ENCODE results near the gene CDKN2AIP. TPM values are rescaled to one million over a fixed set of nuclear protein-coding genes. Genes with fewer than 3 reads are reported as not detected.
"Not testable (repeated sequence)": the region's sequence is repeated elsewhere in the genome, so short reads cannot be mapped to it uniquely, and the experiment has no call there.

CDKN2AIP gene
- total RNA-seq, 2 experiments from 2014 or later = 27.7 to 29.7 TPM

DNA sequence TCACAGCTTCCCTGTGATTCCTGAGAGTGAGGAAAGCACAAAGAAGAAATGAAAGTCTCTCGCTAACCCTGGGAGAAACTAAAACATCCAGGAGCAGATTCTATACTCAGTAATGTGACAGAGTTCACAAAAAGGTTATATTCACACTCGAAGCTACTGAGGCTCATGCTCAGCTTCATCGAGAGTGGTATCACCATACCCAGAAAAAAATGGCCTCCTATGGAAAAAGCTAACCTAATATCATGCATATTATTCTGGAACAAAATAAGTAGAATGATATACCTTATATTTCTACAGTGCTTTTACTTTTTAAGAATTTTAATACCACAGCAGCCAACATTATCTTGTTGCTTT is 13.5 kb upstream of the CDKN2AIP start:
- peak overlapping the region; percentile 66 for H3K27ac Mint-ChIP-seq
- H3K4me3 Mint-ChIP-seq = no peak overlapping the region
- H3K4me1 Mint-ChIP-seq = peaks cover 32% of the 10 kb centered on the region
- no peak for DNase-seq
- no peaks in the 10 kb centered on the region for H3K36me3 Mint-ChIP-seq
- no peaks in the 10 kb centered on the region for H3K27me3 Mint-ChIP-seq
- peaks cover 3% of the 10 kb centered on the region for H3K9me3 Mint-ChIP-seq

DNA sequence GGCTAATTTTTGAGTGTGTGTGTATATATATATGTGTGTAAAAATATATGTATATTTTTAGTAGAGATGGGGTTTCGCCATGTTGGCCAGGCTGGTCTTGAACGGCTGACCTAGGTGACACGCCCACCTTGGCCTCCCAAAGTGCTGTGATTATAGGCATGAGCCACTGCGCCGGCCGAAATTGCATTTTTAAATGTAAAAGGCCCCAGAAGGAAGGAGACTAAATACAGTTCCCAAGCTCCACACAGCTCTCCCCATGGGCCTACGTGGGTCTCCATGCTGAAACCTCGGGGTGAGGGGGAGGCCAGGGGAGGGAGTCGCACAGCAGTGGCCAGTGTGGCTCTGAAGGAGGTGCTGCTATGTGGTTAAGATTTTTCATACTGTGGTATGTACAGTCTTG is 12.8 kb upstream of the CDKN2AIP start:
- H3K36me3 Mint-ChIP-seq = no peaks in the 10 kb centered on the region
- no peak for DNase-seq
- H3K4me3 Mint-ChIP-seq = no peak overlapping the region
- peaks cover 29% of the 10 kb centered on the region for H3K4me1 Mint-ChIP-seq
- no peaks in the 10 kb centered on the region for H3K27me3 Mint-ChIP-seq
- H3K27ac Mint-ChIP-seq = no peak overlapping the region
- peaks cover 3% of the 10 kb centered on the region for H3K9me3 Mint-ChIP-seq

DNA sequence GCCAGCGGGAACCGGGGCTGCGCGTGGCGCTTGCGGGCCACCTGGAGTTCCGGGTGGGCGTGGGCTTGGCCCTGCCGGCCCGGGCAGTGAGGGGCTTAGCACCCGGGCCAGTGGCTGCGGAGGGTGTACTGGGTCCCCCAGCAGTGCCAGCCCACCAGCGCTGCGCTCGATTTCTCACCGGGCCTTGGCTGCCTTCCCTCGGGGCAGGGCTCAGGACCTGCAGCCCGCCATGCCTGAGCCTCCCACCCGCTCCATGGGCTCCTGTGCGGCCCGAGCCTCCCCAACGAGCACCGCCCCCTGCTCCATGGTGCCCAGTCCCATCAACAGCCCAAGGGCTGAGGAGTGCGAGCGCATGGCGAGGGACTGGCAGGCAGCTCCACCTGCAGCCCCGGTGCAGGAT is 11.3 kb upstream of the CDKN2AIP start:
- H3K27ac Mint-ChIP-seq, H3K27me3 Mint-ChIP-seq, H3K36me3 Mint-ChIP-seq: not testable (repeated sequence)

DNA sequence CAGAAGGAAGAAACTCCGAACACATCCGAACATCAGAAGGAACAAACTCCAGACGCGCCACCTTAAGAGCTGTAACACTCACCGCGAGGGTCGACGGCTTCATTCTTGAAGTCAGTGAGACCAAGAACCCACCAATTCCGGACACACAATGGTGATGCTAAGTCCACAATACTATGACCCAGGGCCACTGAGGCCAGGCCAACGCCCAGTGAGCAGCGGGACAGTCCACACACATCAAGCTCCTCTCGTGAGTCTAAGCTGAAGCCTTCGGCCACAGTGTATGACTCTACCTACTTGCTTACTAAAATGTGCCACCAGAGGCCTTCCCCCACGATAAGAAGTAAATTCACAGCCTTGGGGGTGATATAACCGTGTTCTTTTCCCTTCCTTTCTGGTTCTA is 10.2 kb upstream of the CDKN2AIP start:
- DNase-seq = no peak
- Mint-ChIP-seq H3K36me3 (no peaks in the 10 kb centered on the region), H3K4me3 (no peak overlapping the region), H3K27ac (no peak overlapping the region), H3K4me1 (peaks cover 27% of the 10 kb centered on the region), H3K27me3 (no peaks in the 10 kb centered on the region), H3K9me3 (peaks cover 3% of the 10 kb centered on the region)

More for the DNA sequence above, 11.3 kb upstream of the CDKN2AIP start:
- H3K9me3 Mint-ChIP-seq, DNase-seq, H3K4me3 Mint-ChIP-seq: not testable (repeated sequence)
- H3K4me1 Mint-ChIP-seq = peaks cover 25% of the 10 kb centered on the region

DNA sequence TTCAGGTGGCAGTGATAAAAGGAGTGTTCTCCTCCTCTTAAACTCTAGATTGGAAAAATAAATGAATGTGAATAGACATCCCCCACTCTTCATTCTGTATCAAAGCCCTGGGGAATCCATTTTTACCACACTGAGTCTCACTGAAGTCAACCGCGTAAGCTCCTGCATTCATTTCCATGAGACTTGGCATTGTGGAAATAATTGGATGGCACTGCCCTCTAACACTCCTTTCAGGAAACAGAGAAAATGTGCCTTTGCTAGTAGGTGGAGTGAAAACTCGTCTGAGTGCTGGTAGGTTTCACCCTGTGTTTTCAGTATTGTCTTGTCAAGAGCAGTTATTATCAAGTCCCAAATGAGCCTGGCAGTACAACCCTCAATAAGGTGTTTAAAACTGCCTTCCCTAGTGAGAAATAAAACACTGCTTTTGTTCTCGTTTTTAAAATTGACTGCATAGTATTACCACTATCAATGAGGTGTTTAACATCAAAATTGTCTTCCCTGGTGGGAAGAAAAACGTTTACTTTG is 9.7 kb upstream of the CDKN2AIP start:
- Mint-ChIP-seq H3K4me3 (no peak overlapping the region), H3K4me1 (peaks cover 23% of the 10 kb centered on the region), H3K27ac (no peak overlapping the region), H3K27me3 (no peaks in the 10 kb centered on the region), H3K36me3 (no peaks in the 10 kb centered on the region), H3K9me3 (no peaks in the 10 kb centered on the region)
- no peak for DNase-seq

DNA sequence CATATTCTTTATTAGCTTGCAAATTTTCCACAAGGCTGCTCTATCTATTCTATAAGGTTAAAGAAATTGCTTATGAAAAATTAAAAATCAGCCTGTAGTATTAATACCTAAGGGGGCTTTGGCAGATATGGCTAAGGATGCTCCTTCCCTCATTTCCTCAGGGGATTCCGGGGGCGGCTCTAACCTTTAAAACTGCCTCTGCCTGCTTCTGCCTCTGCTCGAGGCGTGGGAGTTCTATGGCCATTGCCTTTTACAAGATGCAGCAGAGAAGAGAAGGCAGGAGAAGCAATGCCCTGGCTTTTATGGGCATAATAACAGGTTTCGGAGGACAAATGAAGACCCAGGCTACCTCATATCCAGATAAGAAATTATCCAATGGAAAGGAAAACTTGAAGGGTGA is 8.6 kb upstream of the CDKN2AIP start:
- no peak overlapping the region for H3K4me3 Mint-ChIP-seq
- no peak for DNase-seq
- peaks cover 17% of the 10 kb centered on the region for H3K4me1 Mint-ChIP-seq
- H3K36me3 Mint-ChIP-seq = no peaks in the 10 kb centered on the region
- H3K27me3 Mint-ChIP-seq = no peaks in the 10 kb centered on the region
- no peaks in the 10 kb centered on the region for H3K9me3 Mint-ChIP-seq
- no peak overlapping the region for H3K27ac Mint-ChIP-seq

DNA sequence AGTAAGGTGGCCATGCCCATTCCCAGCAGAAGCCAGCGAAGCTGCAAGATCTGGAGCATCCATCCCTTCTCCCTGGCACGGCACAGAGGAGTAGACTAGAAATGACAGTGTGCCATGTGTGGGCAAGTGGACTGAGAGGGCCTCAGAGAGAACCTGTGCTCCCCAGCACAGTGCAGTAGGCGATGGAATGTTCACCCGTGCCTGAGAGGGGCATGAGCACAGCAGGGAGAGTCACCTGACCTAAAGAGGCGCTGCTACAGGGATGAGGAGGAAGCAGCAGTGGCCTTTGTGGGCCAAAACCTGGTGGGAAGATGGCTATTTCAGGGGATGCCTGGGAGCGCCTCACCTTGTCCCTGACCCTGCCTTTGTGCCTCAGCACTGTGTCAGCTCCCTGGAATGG is 8.0 kb upstream of the CDKN2AIP start:
- Mint-ChIP-seq H3K4me3 (no peak overlapping the region), H3K36me3 (no peaks in the 10 kb centered on the region), H3K9me3 (no peaks in the 10 kb centered on the region), H3K27me3 (no peaks in the 10 kb centered on the region), H3K4me1 (peaks cover 11% of the 10 kb centered on the region), H3K27ac (no peak overlapping the region)
- DNase-seq = no peak

DNA sequence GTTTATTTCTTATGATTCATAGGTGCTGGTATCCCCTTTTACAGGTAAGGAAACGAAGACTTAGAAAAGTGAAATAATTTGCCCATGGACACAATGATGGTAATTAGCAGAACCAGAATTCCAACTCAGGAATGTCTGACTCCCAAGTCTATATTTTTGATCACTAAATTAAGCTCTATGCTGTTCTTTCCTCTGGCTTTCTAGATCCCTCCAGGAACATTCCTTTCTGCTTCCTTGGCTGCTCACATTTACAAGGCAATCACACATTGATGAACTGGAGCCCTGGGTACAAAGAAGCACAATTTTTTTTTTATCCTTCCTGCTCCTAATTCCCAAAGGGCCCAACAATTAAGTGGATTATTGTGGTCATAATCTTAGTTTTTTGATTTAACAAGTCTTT is 7.0 kb upstream of the CDKN2AIP start:
- DNase-seq = no peak
- H3K36me3 Mint-ChIP-seq = no peaks in the 10 kb centered on the region
- no peaks in the 10 kb centered on the region for H3K27me3 Mint-ChIP-seq
- H3K9me3 Mint-ChIP-seq = no peaks in the 10 kb centered on the region
- no peak overlapping the region for H3K27ac Mint-ChIP-seq
- no peak overlapping the region for H3K4me3 Mint-ChIP-seq
- H3K4me1 Mint-ChIP-seq = peaks cover 11% of the 10 kb centered on the region

DNA sequence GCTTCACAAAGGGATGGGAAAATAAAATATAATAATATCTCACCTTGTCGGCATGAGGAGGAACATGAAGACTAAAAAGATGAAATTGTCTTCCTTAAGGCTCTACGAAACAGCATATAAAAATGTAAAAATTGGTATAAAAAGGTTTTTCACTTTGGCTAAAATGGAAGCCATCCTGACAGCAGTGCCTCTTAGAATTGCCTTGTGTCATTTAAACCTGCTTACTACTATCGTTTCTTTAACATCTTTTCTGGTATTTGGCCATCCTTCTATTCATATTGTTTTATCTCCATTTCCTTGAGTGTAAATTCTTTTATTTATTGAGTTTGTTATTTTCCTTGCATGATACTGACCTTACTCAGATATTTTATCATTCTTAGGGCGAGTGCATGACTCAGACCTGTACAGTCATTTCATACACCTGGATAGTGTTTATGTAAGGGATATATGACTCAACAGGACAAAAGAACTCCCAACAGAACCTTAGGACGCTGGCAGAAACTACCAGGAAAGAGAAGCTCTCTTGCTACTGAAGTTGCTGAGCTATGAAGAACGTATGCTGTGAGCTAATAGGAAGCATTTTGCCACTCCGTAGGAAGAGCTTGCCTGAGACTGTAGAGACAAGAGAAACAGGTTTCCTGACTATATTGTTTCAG is 5.8 kb upstream of the CDKN2AIP start:
- peaks cover 17% of the 10 kb centered on the region for H3K4me1 Mint-ChIP-seq
- DNase-seq = no peak
- no peaks in the 10 kb centered on the region for H3K9me3 Mint-ChIP-seq
- H3K36me3 Mint-ChIP-seq = no peaks in the 10 kb centered on the region
- H3K27ac Mint-ChIP-seq = no peak overlapping the region
- no peak overlapping the region for H3K4me3 Mint-ChIP-seq
- no peaks in the 10 kb centered on the region for H3K27me3 Mint-ChIP-seq

DNA sequence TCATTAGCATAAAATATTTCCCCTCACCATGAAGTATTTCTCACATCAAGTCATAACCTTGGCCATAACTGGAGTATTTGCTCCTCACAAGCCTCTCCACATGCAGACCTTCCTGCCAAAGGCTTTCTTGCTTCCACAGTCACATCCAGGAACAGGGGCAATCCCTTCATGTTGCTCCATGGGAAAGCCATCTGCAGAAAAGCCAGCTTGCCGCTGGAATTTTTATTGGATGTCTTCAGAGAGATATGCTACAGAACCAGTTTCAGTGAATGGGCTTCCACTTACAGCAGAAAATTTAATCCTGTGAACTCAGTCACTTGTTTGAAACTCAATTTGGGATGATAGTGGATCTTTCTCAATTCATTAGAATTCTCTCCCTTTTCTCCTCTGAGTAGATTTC is 3.2 kb upstream of the CDKN2AIP start:
- peaks cover 15% of the 10 kb centered on the region for H3K4me1 Mint-ChIP-seq
- no peaks in the 10 kb centered on the region for H3K27me3 Mint-ChIP-seq
- DNase-seq = no peak
- H3K9me3 Mint-ChIP-seq = no peaks in the 10 kb centered on the region
- H3K4me3 Mint-ChIP-seq = no peak overlapping the region
- no peak overlapping the region for H3K27ac Mint-ChIP-seq
- H3K36me3 Mint-ChIP-seq = peaks cover 11% of the 10 kb centered on the region

DNA sequence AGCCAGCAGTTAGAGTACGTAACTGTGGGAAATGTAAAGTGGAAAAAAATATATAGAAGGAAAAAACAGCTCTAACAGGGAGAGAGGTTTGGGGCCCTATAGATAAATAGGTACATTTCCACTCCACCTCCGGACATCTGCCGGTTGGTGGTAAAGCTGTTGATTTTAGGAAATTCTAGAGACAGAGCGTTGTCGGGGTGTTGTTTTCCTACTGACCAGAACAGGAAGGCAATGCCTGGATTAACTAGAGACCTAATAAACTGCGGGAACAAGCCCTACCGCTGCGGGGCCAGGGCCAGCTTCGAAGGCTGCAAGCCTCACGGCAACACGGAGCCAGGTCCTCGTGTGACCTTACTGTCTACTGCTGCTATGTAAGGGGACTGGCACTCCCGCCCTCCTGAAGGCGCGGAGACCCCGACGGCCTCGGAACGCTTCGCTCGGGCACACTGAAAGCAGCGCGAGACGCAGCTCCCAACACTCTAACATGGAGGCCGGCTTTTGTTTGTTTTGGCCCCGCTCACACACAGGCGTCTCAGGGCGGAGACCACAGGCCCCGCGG is 702 bp upstream of the CDKN2AIP start:
- H3K36me3 Mint-ChIP-seq = peaks cover 27% of the 10 kb centered on the region
- H3K4me1 Mint-ChIP-seq = peaks cover 31% of the 10 kb centered on the region
- no peaks in the 10 kb centered on the region for H3K9me3 Mint-ChIP-seq
- peak; percentile 55 for DNase-seq
- H3K27me3 Mint-ChIP-seq = no peaks in the 10 kb centered on the region
- peak overlapping the region; percentile 95 for H3K4me3 Mint-ChIP-seq
- peak overlapping the region; percentile 96 for H3K27ac Mint-ChIP-seq

DNA sequence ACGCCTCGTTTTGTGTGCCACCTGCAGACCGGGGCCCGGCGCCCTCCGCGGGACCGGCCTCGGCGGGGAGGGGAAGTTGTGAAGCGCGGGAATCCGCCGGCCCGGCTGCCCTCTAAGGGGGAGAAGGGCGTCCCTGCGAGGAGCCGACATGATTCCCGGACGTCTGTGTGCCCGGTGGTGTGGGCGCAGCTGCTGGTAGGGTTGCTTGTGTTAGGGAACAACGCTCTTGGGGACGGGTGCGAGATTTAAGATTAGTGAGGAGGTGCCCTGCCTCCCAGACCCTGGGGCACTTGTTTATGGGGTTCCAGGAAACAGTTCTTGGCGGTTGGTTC is 627 bp downstream of the CDKN2AIP start:
- H3K4me3 Mint-ChIP-seq = peak overlapping the region; percentile 95
- no peak for DNase-seq
- no peaks in the 10 kb centered on the region for H3K27me3 Mint-ChIP-seq
- peaks cover 36% of the 10 kb centered on the region for H3K36me3 Mint-ChIP-seq
- H3K9me3 Mint-ChIP-seq = no peaks in the 10 kb centered on the region
- H3K4me1 Mint-ChIP-seq = peaks cover 37% of the 10 kb centered on the region
- peak overlapping the region; percentile 96 for H3K27ac Mint-ChIP-seq

DNA sequence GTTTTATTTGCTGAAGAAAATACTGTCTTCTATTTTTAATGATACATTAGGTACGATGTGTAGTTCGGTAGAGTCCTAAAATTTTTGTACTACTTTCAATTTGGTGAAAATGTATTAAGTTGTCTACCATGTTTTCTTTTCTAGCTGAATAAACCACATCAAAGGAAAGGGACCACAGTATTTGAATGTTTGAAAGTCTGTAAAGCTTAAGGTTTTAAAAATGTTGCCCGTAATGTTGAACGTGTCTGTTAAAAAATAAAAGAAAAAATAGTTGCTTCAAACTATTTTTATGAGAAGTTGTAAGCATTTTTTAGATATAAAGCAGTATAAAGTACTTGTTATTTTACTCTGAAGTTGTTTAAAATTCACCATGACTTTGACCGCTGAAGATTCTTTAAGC is 3.2 kb downstream of the CDKN2AIP start:
- Mint-ChIP-seq H3K36me3 (peaks cover 40% of the 10 kb centered on the region), H3K4me1 (peaks cover 37% of the 10 kb centered on the region), H3K4me3 (peak overlapping the region; percentile 95), H3K27ac (no peak overlapping the region), H3K27me3 (no peaks in the 10 kb centered on the region), H3K9me3 (no peaks in the 10 kb centered on the region)
- no peak for DNase-seq

DNA sequence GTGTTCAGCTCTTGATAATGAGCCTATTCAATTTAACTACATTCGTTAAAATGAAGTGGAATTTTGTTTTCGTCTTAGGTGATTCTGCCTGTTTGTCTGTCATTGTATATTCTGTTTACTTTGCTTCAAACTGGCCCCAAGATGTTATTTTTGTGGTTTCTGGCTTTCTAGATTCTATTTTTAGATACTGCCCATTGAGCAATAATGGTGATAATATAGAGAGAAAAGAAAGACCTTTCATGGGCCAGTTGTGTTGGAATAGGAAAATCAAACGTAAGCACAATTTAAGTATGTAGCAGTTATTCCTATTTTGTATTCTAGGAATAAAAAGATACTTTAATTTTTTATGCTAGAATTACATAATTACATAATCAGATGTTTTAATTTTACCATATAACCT is 4.0 kb downstream of the CDKN2AIP start:
- Mint-ChIP-seq H3K36me3 (peaks cover 40% of the 10 kb centered on the region), H3K9me3 (no peaks in the 10 kb centered on the region), H3K4me3 (peak overlapping the region; percentile 60), H3K4me1 (peaks cover 32% of the 10 kb centered on the region), H3K27ac (no peak overlapping the region), H3K27me3 (no peaks in the 10 kb centered on the region)
- DNase-seq = no peak

DNA sequence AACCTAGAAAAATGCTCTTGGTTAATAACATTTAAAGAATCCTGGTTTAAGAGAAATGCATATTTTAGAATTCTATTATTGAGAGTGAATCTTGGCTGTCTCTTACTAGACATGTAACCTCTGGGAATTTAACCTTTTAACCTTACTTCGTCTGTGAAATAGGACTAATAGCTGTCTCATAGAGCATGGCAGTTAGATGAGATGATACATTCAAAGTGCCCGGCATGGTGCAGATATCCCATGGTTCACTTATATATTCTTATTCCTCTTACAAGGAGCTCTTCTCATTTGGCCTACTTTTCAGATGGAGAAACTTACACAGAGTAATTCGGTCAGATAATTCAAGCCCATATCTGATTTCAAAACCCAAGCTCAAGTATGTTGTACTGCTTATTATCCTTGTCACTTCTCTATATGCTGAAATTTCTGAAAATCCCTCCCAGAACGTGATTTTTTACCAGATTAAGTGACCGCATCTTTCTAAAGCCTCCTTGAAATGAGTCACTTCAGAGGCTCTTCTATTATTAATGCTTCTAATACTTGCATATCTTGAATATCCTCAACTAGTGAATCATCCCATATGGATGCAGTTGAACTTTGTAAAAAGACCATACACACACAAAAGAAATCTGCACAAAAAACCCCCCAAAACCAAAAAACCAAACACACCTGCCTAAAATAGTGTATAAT is 4.9 kb downstream of the CDKN2AIP start:
- no peak for DNase-seq
- Mint-ChIP-seq H3K27ac (peak overlapping the region; percentile 11), H3K36me3 (peaks cover 40% of the 10 kb centered on the region), H3K4me1 (peaks cover 31% of the 10 kb centered on the region), H3K4me3 (no peak overlapping the region), H3K9me3 (no peaks in the 10 kb centered on the region), H3K27me3 (no peaks in the 10 kb centered on the region)

DNA sequence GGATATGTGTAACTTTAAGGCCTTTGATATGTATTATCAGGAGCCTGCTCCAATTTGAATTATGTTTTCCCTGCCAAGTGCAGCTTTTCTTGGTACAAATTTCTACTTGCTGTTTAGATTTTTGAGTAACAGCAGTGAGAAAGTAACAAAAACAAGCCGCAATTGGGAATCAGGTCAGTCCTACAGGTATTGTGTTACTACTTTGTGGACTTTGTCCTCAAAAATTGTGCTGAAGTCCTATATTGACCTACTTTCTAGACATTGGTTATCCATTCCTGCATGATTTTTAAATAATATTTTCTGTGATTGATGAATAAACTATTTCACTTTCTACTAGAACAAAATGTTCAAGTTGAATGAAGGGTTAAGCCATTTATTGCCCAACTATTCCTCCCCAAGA is 5.7 kb downstream of the CDKN2AIP start:
- peaks cover 39% of the 10 kb centered on the region for H3K36me3 Mint-ChIP-seq
- H3K4me3 Mint-ChIP-seq = no peak overlapping the region
- no peak for DNase-seq
- peaks cover 35% of the 10 kb centered on the region for H3K4me1 Mint-ChIP-seq
- no peaks in the 10 kb centered on the region for H3K9me3 Mint-ChIP-seq
- no peak overlapping the region for H3K27ac Mint-ChIP-seq
- no peaks in the 10 kb centered on the region for H3K27me3 Mint-ChIP-seq
